LNCaP clone FGC (cell line): Measurements from ENCODE around the gene SBK2.

Experiments used
- DNase-seq: peaks from one replicate; pipeline ENCODE4 v3.0.0-alpha.2; 2011; ENCODE audit warnings: low read depth
- H3K4me3 ChIP-seq: 2 replicates; pipeline ENCODE4 v1.5.1; 2011; ENCODE audit warnings: mild to moderate bottlenecking, low read depth, low read length, control low read depth
- CTCF ChIP-seq: IDR thresholded peaks from 2 replicates; pipeline ENCODE4 v1.5.1; 2012; ENCODE audit warnings: mild to moderate bottlenecking; ENCODE audit not compliant: control insufficient read depth, insufficient read depth; ENCODE audit errors: extremely low read depth

SBK2 gene

GRCh38 chr19:55482967-55483705, 53.8 kb downstream of the SBK2 start:
- TF ChIP-seq CTCF, result no peak
- no peak overlapping the region for H3K4me3 ChIP-seq
- DNase-seq, result no peak

GRCh38 chr19:55482156-55482961, 54.6 kb downstream of the SBK2 start:
- no peak for DNase-seq
- H3K4me3 ChIP-seq, result no peak overlapping the region

GRCh38 chr19:55481794-55482155, 55.2 kb downstream of the SBK2 start:
- no peak for DNase-seq
- TF ChIP-seq CTCF, result no peak
- H3K4me3 ChIP-seq, result no peak overlapping the region

More at GRCh38 chr19:55482156-55482961, 54.6 kb downstream of the SBK2 start:
- no peak for TF ChIP-seq CTCF

GRCh38 chr19:55481148-55481793, 55.7 kb downstream of the SBK2 start:
- no peak for TF ChIP-seq CTCF
- no peak for DNase-seq
- no peak overlapping the region for H3K4me3 ChIP-seq

GRCh38 chr19:55479451-55480230, 57.3 kb downstream of the SBK2 start:
- H3K4me3 ChIP-seq, result no peak overlapping the region
- no peak for DNase-seq
- no peak for TF ChIP-seq CTCF

GRCh38 chr19:55479045-55479444, 57.9 kb downstream of the SBK2 start:
- no peak for TF ChIP-seq CTCF
- H3K4me3 ChIP-seq, result no peak overlapping the region
- DNase-seq, result no peak
